C4-2B (cell line): Measurements from ENCODE around the gene SUPV3L1.

Experiments used
- ZFX ChIP-seq: fragments of 450-650 bp; IDR thresholded peaks from 2 replicates; pipeline ENCODE4 v1.6.1; 2017
- TF ChIP-seq, protein P1 (sequence below): fragments of 450-650 bp; conservative IDR thresholded peaks from 2 replicates; pipeline ENCODE4 v1.5.1; 2017; ENCODE audit warnings: mild to moderate bottlenecking

DNA sequence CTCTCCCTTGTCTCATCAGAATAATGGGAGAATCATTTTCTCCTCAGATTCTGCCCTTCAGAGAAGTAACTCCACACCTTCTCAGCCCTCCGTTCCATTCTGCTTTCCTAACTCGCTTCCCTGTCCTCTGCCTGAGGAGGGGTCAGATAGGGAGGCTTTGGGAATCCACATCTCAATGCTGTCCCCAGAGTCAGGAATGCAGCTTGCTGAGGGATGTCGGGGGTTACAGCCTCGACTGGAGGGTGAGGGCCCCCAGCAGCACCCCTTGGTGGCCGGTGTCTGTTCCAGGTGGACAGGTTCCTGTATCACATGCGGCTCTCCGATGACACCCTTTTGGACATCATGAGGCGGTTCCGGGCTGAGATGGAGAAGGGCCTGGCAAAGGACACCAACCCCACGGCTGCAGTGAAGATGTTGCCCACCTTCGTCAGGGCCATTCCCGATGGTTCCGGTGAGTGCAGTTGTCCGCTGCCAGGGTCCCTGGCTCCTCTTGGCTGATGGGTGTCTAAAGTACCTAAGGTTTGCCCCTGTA lies 47.0 kb downstream of the SUPV3L1 start:
- TF ChIP-seq, protein P1, sequence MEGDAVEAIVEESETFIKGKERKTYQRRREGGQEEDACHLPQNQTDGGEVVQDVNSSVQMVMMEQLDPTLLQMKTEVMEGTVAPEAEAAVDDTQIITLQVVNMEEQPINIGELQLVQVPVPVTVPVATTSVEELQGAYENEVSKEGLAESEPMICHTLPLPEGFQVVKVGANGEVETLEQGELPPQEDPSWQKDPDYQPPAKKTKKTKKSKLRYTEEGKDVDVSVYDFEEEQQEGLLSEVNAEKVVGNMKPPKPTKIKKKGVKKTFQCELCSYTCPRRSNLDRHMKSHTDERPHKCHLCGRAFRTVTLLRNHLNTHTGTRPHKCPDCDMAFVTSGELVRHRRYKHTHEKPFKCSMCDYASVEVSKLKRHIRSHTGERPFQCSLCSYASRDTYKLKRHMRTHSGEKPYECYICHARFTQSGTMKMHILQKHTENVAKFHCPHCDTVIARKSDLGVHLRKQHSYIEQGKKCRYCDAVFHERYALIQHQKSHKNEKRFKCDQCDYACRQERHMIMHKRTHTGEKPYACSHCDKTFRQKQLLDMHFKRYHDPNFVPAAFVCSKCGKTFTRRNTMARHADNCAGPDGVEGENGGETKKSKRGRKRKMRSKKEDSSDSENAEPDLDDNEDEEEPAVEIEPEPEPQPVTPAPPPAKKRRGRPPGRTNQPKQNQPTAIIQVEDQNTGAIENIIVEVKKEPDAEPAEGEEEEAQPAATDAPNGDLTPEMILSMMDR, result no peak
- no peak for TF ChIP-seq ZFX
